ENCODE measurements around the gene STPG2.
A peak's percentile ranks its signal among the peaks of the same experiment; 100 is the strongest.

STPG2 gene

GRCh38 chr4:98000940-98001339, 142.3 kb downstream of the STPG2 start:
- Histone ChIP-seq H3K27me3 (replicated peaks; ENCODE audit: control insufficient read depth, insufficient read depth, low read length) (no peaks in the 10 kb centered on the region), H3K4me3 (replicated peaks; ENCODE audit: low read depth, low read length) (no peak overlapping the region), H3K36me3 (ENCODE audit: control insufficient read depth, insufficient read depth, low read length) (no peaks in the 10 kb centered on the region)
- TF ChIP-seq CTCF (IDR thresholded peaks at IDR 0.05; ENCODE audit: insufficient read depth, low read length, poor library complexity, severe bottlenecking): no peak
- DNase-seq (ENCODE audit: extremely low read depth, insufficient read length): no peak

GRCh38 chr4:97998203-97998602, 145.1 kb downstream of the STPG2 start:
- no peaks in the 10 kb centered on the region for H3K27me3 ChIP-seq (replicated peaks; ENCODE audit: control insufficient read depth, insufficient read depth, low read length)
- H3K36me3 ChIP-seq (ENCODE audit: control insufficient read depth, insufficient read depth, low read length): no peaks in the 10 kb centered on the region
- no peak for TF ChIP-seq CTCF (IDR thresholded peaks at IDR 0.05; ENCODE audit: insufficient read depth, low read length, poor library complexity, severe bottlenecking)
- no peak overlapping the region for H3K4me3 ChIP-seq (replicated peaks; ENCODE audit: low read depth, low read length)
- DNase-seq (ENCODE audit: extremely low read depth, insufficient read length): no peak

- no peaks in the 10 kb centered on the region for H3K36me3 ChIP-seq (ENCODE audit: control insufficient read depth, insufficient read depth, low read length)
- TF ChIP-seq CTCF (IDR thresholded peaks at IDR 0.05; ENCODE audit: insufficient read depth, low read length, poor library complexity, severe bottlenecking): no peak
- no peaks in the 10 kb centered on the region for H3K27me3 ChIP-seq (replicated peaks; ENCODE audit: control insufficient read depth, insufficient read depth, low read length)
- no peak for DNase-seq (ENCODE audit: extremely low read depth, insufficient read length)
- H3K4me3 ChIP-seq (replicated peaks; ENCODE audit: low read depth, low read length): no peak overlapping the region
These were observed 148.4 kb downstream of the STPG2 start for GRCh38 chr4:97994765-97995465.

- Histone ChIP-seq H3K36me3 (ENCODE audit: control insufficient read depth, insufficient read depth, low read length) (no peaks in the 10 kb centered on the region), H3K27me3 (replicated peaks; ENCODE audit: control insufficient read depth, insufficient read depth, low read length) (no peaks in the 10 kb centered on the region), H3K4me3 (replicated peaks; ENCODE audit: low read depth, low read length) (no peak overlapping the region)
- DNase-seq (ENCODE audit: extremely low read depth, insufficient read length): no peak
- TF ChIP-seq CTCF (IDR thresholded peaks at IDR 0.05; ENCODE audit: insufficient read depth, low read length, poor library complexity, severe bottlenecking): no peak
These were observed 152.9 kb downstream of the STPG2 start for GRCh38 chr4:97990409-97990808.

GRCh38 chr4:97987019-97987648, 156.1 kb downstream of the STPG2 start:
- H3K36me3 ChIP-seq (ENCODE audit: control insufficient read depth, insufficient read depth, low read length): no peaks in the 10 kb centered on the region
- no peak overlapping the region for H3K4me3 ChIP-seq (replicated peaks; ENCODE audit: low read depth, low read length)
- DNase-seq (ENCODE audit: extremely low read depth, insufficient read length): no peak
- peak; percentile 43 for TF ChIP-seq CTCF (IDR thresholded peaks at IDR 0.05; ENCODE audit: insufficient read depth, low read length, poor library complexity, severe bottlenecking)
- H3K27me3 ChIP-seq (replicated peaks; ENCODE audit: control insufficient read depth, insufficient read depth, low read length): no peaks in the 10 kb centered on the region

All from GM06990 (cell line).